Stimulated activated CD8-positive, alpha-beta memory T cell treated with anti-CD3 and anti-CD28 coated beads, Interleukin-7, amount 100 ng/mL, for 24 hours (primary cell): ENCODE data around the gene IPCEF1.

ENCODE experiments used
- DNase-seq: peaks from one replicate; pipeline ENCODE4 v3.0.0-alpha.2; 2020; ENCODE audit warnings: low read depth

Gene IPCEF1

GRCh38 chr6:154159126-154159525 is 197.5 kb downstream of the IPCEF1 start:
- no peak for DNase-seq

- no peak for DNase-seq
Observed at GRCh38 chr6:154157706-154158105, 198.9 kb downstream of the IPCEF1 start.

DNA sequence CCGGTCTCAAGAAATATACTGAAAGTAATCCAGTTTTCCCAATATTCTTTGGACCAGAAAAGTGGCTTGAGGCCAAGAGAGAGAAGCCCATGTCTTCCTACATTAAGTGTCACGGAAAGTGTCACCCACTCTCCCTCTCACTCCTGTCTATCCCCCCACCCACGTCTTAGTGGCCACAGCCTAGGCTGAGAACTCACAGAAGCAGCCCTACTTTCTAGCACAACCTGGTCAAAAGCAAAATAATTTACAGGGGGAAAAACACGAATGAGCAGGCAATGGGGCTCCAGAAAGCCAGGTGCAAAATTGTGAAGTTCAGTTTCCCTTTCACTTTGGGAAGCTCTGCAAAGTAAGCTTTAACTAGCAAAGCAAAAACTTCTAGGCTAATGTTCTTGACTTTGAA is 199.5 kb downstream of the IPCEF1 start:
- no peak for DNase-seq

GRCh38 chr6:154156135-154156896 is 200.3 kb downstream of the IPCEF1 start:
- peak; percentile 23 for DNase-seq

DNA sequence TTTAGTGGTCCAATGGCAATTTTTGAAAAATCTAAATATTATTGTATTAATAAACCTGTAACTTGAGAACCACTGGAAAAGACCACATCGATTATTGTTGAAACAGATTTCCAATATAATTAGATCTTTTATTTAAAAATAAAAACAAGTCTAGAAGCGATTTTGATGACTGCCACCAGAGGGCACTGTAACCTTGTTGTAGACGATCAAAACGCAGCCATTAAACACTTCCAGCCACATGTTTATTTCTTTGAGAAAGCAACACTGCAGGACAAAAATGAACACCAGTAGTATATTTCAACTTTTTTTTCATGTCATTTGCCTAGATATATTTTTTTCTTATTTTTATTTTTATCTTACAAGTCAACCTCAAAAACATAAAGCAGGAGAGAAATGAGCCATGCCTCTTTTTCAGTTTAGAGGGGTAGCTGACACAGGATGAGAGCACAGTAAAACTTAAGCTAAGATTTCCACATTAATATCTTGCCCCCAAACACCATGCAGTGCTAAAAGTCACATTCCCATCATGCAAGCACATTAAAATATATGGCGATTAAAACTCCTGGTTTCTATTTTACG is 202.1 kb downstream of the IPCEF1 start:
- DNase-seq, result no peak

DNA sequence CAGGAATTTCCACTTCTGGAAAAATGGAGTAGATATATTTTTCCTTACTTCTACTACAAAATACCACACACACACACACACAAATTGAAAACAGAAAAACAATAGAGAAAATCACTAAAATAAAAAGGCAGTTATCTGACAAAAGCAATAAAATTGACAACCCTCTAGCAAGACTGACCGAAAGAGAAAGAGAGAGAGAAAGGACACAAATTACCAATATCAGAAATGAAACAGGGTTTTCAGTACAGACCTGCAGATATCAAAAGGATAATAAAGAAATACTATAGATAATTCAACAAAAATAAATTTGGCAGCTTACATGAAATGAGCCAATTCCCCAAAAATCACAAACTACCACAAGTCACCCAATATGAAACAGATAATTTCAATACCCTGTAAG is 212.8 kb downstream of the IPCEF1 start:
- DNase-seq, result no peak

DNA sequence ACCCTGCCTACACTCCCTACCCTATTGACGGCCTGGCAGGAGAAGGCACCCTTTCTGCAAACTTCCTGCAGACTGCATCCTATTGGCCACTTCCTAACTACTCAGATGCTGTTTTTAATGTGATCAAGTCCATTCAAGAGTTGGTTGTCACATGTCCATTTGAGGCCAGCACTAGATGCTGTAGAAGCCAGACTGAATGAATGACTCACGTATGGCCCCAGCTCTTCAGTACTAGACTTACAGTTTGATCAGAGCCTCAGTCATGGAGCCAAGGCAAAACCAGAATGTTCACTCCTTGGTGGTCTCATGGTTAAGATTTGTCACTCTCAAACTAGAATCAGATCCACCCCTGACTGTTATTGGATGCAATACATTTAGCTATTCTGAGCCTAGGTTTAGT is 215.9 kb downstream of the IPCEF1 start:
- no peak for DNase-seq

- DNase-seq, result no peak
Observed at GRCh38 chr6:154139892-154140291, 216.7 kb downstream of the IPCEF1 start.

DNA sequence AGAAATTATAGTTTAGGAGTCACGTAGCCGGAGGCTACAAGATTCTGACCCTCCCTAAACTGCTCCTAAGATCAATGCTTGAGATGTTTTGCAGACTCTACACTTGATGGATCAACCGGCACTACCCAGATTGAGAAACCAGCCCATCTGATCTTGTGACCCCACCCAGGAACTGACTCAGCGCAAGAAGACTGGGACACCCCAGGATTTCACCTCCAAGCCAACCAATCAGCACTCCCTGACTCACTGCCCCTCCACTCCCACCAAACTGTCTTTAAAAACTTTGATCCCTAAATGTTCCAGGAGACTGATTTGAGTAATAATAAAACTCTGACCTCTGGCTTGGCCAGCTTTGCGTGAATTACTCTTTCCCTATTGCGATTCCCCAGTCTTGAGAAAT is 217.8 kb downstream of the IPCEF1 start:
- DNase-seq, result no peak

DNA sequence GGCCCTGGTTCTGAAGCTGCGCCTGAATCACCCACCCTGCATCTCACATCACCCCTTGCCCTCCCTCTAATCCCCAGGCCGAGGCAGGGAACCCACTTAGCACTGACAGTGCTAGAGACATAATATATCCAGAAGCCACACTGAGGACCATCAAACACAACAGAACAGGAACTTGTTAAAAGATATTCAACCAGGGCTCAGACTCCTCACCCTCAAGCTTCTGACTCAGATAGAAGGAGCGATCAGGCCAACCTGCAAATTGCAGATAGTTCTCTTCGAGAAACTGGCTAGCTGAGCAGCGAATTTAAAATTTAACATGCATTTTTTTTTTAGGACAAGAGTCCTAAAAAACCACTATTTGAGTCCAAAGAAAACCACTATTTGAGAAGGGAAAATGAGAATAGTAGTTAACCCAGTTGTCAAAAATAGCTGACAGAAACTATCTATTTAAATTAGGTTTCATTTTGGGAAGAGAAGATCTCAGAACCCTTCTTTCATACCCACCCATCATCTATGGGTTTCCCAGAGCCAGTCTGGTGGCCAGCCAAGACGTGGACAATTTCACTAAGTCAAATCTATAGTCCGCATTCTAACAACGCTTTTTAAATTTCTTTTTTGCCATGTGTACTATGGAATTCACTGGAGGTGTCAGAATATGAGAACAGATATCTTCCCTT is 222.0 kb downstream of the IPCEF1 start:
- no peak for DNase-seq

- no peak for DNase-seq
Observed at GRCh38 chr6:154127657-154128056, 228.9 kb downstream of the IPCEF1 start.

GRCh38 chr6:154125421-154125820 is 231.2 kb downstream of the IPCEF1 start:
- no peak for DNase-seq

- no peak for DNase-seq
Observed at GRCh38 chr6:154123155-154123956, 233.2 kb downstream of the IPCEF1 start.

DNA sequence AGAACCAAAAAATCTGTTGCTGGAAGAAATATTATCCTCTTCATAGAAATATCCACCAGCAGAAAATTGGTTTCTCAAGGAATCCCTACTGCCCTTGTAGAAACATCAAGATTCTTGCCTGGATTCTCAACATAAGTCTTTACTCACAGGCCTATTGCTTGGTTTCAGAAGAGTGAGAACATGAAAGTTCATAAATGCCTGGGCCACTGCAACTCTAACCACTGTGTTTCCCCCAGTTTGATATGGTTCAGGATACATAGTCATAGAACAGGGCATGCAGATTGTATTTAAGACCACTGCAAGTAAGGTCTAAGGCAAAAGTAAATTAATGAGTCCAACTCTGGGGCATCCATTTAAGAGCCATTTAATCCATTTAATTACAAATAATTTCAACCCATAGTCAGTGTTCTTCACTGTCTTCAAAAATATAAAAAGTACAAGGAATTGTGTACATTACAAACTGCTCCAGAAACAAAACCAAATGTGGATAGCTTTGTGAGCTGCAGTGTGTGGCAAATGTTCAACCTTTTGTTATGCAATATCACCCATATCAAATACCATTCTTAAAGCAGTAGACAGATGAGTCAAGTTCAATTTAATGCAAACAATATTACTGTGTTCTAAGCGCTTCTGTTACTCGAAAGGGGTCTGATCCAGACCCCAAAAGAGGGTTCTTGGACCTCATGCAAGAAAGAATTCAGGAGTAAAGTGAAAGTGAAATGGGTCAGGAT is 234.2 kb downstream of the IPCEF1 start:
- DNase-seq, result no peak

GRCh38 chr6:154117485-154117884 is 239.1 kb downstream of the IPCEF1 start:
- no peak for DNase-seq

- DNase-seq, result no peak
Observed at GRCh38 chr6:154113392-154113791, 243.2 kb downstream of the IPCEF1 start.

DNA sequence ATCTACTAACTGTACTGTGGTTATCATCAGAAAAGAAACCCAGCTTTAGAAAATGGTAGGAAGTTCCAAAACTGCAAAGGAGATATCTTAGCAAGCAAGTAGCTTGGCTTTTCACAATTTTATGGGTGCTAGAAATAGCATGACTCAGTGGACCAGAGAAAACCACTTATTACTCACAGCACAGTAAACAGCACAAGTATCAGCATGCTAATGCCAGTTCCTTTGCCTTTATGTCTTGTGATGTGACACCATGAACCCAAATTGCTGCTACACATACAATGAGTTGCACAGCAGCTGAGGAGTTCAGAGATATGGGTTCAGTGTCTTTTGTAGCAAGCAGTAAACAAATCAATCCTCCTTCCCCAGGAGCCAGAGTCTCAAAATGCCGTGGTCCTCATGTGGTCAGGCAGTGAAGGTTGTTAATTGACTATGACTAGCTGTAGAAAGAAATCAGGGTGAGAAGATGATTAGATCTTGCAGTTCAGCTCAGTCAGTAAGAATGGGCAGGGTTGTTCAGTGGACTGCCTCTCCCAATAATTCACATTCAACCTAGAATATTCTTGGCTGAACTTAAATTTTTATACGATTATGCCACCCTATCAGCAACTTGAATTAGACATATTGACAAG is 244.3 kb downstream of the IPCEF1 start:
- no peak for DNase-seq

DNA sequence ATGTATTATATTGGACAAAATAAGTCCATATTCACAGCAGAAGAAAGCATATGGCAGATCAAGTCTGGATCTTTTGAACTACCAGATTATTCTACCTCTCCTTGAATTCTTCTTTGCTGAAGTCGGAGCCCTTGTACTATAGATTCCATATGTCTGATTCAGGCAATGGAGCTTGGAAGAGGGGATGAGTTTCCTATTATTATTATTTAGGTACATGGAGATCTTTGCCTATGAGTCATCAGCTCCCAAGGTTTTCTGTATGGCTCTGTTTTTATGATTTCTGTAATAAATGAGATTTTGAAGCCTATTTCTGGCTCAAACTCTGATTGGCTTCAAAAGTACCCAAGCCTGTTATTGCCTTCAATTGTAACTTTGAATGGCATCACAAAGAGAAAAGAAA is 245.6 kb downstream of the IPCEF1 start:
- no peak for DNase-seq

DNA sequence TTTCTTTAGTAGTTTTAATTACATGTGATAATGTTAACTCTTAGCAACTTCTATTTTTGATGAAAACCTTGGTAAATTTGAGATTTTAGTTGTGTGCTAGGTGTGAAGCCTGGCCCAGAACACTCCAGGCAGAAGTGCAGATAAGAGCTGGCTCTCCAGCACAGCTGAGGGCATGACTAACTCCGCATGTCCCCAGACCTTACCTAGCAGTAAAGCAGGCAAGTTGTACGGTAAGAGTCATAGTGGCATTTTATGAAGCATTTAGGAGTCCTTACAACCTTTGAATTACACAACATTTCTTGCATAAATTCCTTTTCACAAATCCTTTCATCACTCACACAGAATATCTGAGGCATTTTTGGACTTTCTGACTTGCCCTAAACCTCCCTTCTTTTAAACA is 250.4 kb downstream of the IPCEF1 start:
- no peak for DNase-seq
